Heart left ventricle (tissue), 16 donors: Measurements from ENCODE around the gene TMTC2. TPM values are rescaled to one million over a fixed set of nuclear protein-coding genes. Genes with fewer than 3 reads are reported as not detected.

Experiments
- ATAC-seq, 4 donors: fragments of 200-7000 bp; cut with Tn5 transposase; one replicate each; pipeline ENCODE4 v1.9.1; 2020 to 2022; ENCODE audit warnings: moderate library complexity in 4 of 4, mild to moderate bottlenecking in 3 of 4, moderate number of reproducible peaks in 1 of 4
- DNase-seq, 5 donors: peaks; one replicate each; pipeline ENCODE4 v3.0.0-alpha.2; 2020
- H3K27ac ChIP-seq, 12 donors: fragments of 200-600 bp; sonication (generic) in 4 of 12; one replicate each; pipeline versions ENCODE4 v1.5.0 to v1.8.0; 2016 to 2022; ENCODE audit warnings: mild to moderate bottlenecking in 2 of 12
- H3K27me3 ChIP-seq, 9 donors: fragments of 200-600 bp; sonication (generic) in 2 of 9; one replicate each; pipeline versions ENCODE4 v1.5.1 to v1.8.0; 2016 to 2022; ENCODE audit warnings: mild to moderate bottlenecking in 3 of 9
- H3K36me3 ChIP-seq, 9 donors: fragments of 200-600 bp; sonication (generic) in 2 of 9; one replicate each; pipeline versions ENCODE4 v1.5.0 to v1.8.0; 2018 to 2022; ENCODE audit warnings: mild to moderate bottlenecking in 2 of 9
- H3K4me1 ChIP-seq, 12 donors: fragments of 200-600 bp; sonication (generic) in 4 of 12; one replicate each; pipeline versions ENCODE4 v1.5.0 to v1.8.0; 2016 to 2022; ENCODE audit warnings: mild to moderate bottlenecking in 3 of 12
- H3K4me3 ChIP-seq, 12 donors: fragments of 200-600 bp; sonication (generic) in 4 of 12; one replicate each; pipeline versions ENCODE4 v1.5.0 to v1.8.0; 2017 to 2022; ENCODE audit warnings: mild to moderate bottlenecking in 9 of 12, moderate library complexity in 4 of 12
- H3K9me3 ChIP-seq, 12 donors: fragments of 200-600 bp; sonication (generic) in 4 of 12; one replicate each; pipeline versions ENCODE4 v1.5.0 to v1.8.0; 2016 to 2022; ENCODE audit warnings: mild to moderate bottlenecking in 1 of 12
- POLR2A ChIP-seq, 2 donors: fragments of 450-650 bp; IDR thresholded peaks; one replicate each; pipeline ENCODE4 v1.6.1; 2017; ENCODE audit warnings: antibody characterized with exemption in 2 of 2, mild to moderate bottlenecking in 2 of 2, moderate library complexity in 2 of 2
- WGBS, 4 donors: extraction: QIAGEN DNeasy Blood & Tissue Kit in 2 of 4; methylation state at CpG; one replicate each; pipeline versions ENCODE4 v1.1.5 to v1.1.7; 2013 to 2018; 5-methylcytosine and 5-hydroxymethylcytosine counted together
- intact Hi-C, 10 donors: fragments of 100-400 bp; cut with DNase I; formaldehyde crosslinking; loops; one replicate each; pipeline versions ENCODE4 v1.11.1 to v1.14.2; 2022
- polyA plus RNA-seq, 2 donors: library from polyadenylated mRNA; stranded (reverse); fragments of 200-250 nt; gene quantifications; one replicate each; pipeline ENCODE4 v1.2.3, GENCODE V29; 2013
- total RNA-seq, 9 donors: library from RNA; depleted of rRNA in 2 of 9; stranded (reverse); fragments of >200 nt in 2 of 9; fragmentation: NEBNext Ultra II Directional in 3 of 9; extraction: Animal tissue kit (Norgen Biotek cat#: 25700) in 3 of 9; gene quantifications; one replicate each; pipeline versions ENCODE4 v1.1.0 to v1.2.4, GENCODE V29; 2016 to 2023
- TF ChIP-seq, protein P1 (sequence below), 12 donors: fragments of 200-600 bp; sonication (generic) in 4 of 12; IDR thresholded peaks; one replicate each; pipeline versions ENCODE4 v1.5.0 to v1.8.0; 2018 to 2022; ENCODE audit warnings: antibody characterized with exemption in 12 of 12, mild to moderate bottlenecking in 5 of 12
- donor health status: ischemic (EF 13 %, LVEDD 7.1; RV severe dilation, severe dysfunction).
- donor health status: healthy with polysubstance abuse.
- donor health status: DM: no; HTN: yes; CAD: no.
- donor health status: DM: no; HTN: no; CAD: no.
- donor health status: ischemic (EF 25% LVEDD 6.9; RV normal size, moderate dysfunction).
- donor health status: ischemic (EF 25% LVEDD 5.7; RV mildly dilated, moderate dysfunction).
- donor health status: healthy.
- donor health status: DM: yes; HTN: yes; CAD: no.
- donor health status: ischemic (EF 35%, LVEDD 5.7; RV mildly dilated, moderate dysfunction).
- donor health status: nonischemic (EF 11% LVEDD 7.7; RV severe dilation, severe dysfunction).
- donor health status: DM: yes; HTN: yes; CAD: no.
- donor health status: PGD.
- donor health status: ischemic (EF 29% LVEDD 5.4; RV normal size, mild dysfunction).
- donor health status: nonischemic (EF 23%, LVEDD 6.1; RV moderate dilation, normal function).

TMTC2 gene
- total and polyA plus RNA-seq, 11 donors = 1.1 to 5.7 (median 3.3) TPM

DNA sequence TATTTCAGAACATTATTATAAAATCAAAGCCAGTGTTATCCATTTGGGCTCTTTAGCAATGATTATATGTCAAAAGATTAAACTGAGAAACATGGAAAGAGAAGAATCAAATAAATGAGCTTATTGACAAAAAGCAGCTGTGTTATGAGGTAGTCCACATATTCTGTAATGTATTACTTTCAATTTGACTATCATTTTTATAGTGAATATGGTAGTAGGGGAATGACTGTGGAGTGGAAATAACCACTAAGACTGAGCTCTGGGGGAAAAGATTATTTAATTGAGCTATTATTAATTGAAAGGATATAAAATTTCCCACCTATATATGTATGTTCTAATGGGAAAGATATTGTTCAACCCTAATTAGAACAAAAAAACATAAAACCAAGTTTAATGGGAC lies 381.3 kb downstream of the TMTC2 start:
- Histone ChIP-seq H3K4me1 (no peaks in the 10 kb centered on the region), H3K9me3 (peaks cover 0 to 28% (median 2%) of the 10 kb centered on the region in 12 donors), H3K36me3 (no peaks in the 10 kb centered on the region), H3K27me3 (no peaks in the 10 kb centered on the region), H3K27ac (no peak overlapping the region), H3K4me3 (no peak overlapping the region)
- DNase-seq (no peak), ATAC-seq (no peak)
- intact Hi-C loops = no loop called here
- TF ChIP-seq POLR2A (IDR thresholded peaks at IDR 0.05) = no peak
- TF ChIP-seq, protein P1, sequence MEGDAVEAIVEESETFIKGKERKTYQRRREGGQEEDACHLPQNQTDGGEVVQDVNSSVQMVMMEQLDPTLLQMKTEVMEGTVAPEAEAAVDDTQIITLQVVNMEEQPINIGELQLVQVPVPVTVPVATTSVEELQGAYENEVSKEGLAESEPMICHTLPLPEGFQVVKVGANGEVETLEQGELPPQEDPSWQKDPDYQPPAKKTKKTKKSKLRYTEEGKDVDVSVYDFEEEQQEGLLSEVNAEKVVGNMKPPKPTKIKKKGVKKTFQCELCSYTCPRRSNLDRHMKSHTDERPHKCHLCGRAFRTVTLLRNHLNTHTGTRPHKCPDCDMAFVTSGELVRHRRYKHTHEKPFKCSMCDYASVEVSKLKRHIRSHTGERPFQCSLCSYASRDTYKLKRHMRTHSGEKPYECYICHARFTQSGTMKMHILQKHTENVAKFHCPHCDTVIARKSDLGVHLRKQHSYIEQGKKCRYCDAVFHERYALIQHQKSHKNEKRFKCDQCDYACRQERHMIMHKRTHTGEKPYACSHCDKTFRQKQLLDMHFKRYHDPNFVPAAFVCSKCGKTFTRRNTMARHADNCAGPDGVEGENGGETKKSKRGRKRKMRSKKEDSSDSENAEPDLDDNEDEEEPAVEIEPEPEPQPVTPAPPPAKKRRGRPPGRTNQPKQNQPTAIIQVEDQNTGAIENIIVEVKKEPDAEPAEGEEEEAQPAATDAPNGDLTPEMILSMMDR (IDR thresholded peaks at IDR 0.05) = no peak

DNA sequence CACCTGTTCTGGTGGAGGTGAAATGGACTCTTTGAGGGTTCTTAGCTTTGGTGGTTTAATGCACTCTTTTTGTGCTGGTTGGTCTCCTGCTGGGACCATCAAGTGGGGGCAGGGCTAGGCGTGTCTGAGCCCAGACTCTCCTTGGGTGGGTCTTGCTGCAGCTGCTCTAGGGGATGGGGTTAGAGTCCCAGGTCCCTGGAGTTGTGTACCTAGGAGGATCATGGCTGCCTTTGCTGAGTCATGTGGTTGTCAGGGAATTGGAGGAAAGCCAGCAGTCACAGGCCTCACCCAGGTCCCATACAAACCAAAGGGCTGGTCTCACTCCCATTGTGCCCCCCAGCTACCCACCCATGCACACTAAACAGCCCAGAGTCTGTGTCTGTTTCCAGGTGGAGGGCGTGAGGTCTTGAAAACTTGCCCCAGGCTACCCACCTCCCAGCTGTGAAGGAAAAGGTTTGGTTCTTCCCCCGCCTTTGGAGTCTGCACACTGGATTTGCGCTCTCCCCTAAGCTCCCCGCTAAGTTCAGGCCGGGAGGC lies 387.7 kb downstream of the TMTC2 start:
- ATAC-seq (no peak), DNase-seq (no peak)
- no peak overlapping the region for H3K27ac ChIP-seq
- H3K27me3 ChIP-seq = no peaks in the 10 kb centered on the region
- intact Hi-C loops = no loop called here
- peaks cover 0 to 33% (median 5%) of the 10 kb centered on the region in 12 donors for H3K9me3 ChIP-seq
- no peak overlapping the region for H3K4me3 ChIP-seq
- 98 to 100% (median 98%) methylated on average over 5 to 6 of the region's 6 CpGs for WGBS, 4 donors
- no peaks in the 10 kb centered on the region for H3K36me3 ChIP-seq
- no peaks in the 10 kb centered on the region for H3K4me1 ChIP-seq
- TF ChIP-seq, protein P1 (IDR thresholded peaks at IDR 0.05) = no peak
- TF ChIP-seq POLR2A (IDR thresholded peaks at IDR 0.05) = no peak

DNA sequence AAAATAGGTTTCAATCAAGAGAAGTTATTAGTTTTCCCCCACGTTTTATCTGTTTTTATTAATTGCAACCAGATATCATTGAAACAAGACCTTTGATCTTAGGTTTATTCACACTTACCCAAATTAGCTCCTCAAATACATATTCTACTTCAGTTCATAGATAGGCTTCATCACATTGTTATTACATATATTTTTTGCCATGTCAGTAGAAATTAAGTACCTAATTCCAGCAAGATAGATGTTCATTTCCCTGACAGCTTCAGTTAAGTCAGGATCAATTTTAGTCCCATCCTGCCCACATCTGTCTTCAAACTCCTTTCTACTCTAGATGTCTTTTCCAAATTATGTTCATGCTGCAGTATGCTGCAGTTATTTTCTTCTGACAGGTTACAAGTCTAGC lies 388.8 kb downstream of the TMTC2 start:
- Histone ChIP-seq H3K9me3 (peaks cover 0 to 33% (median 2%) of the 10 kb centered on the region in 12 donors), H3K27ac (no peak overlapping the region), H3K4me1 (no peaks in the 10 kb centered on the region), H3K27me3 (no peaks in the 10 kb centered on the region), H3K4me3 (no peak overlapping the region), H3K36me3 (no peaks in the 10 kb centered on the region)
- intact Hi-C loops = no loop called here
- ATAC-seq (no peak), DNase-seq (no peak)
- 93 to 98% (median 93%) methylated on average over 1 of the region's 1 CpG for WGBS, 4 donors
- TF ChIP-seq, protein P1 (IDR thresholded peaks at IDR 0.05) = no peak
- TF ChIP-seq POLR2A (IDR thresholded peaks at IDR 0.05) = no peak

DNA sequence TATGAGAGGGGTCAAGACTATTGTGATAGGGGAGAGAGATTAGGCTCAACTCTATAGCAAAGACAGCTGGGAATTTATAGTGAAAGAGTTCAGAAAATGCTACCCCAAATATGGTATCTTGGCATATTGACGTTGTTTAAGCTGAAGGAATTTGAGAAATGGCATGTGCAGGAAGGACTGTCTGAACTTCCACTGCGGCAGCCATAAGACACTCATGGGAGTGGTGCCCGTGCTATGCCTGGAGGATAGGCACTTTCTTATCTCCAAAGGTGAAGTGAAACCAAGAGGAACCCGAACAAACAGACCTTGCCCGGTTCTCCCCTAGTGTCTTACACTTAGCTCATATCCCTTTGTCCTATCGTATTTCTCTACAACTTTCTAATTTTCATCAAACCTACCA lies 390.3 kb downstream of the TMTC2 start:
- Histone ChIP-seq H3K4me1 (no peaks in the 10 kb centered on the region), H3K27me3 (no peaks in the 10 kb centered on the region), H3K36me3 (no peaks in the 10 kb centered on the region), H3K9me3 (peaks cover 0 to 20% (median 2%) of the 10 kb centered on the region in 12 donors), H3K27ac (no peak overlapping the region), H3K4me3 (no peak overlapping the region)
- intact Hi-C loops = no loop called here
- ATAC-seq (no peak), DNase-seq (no peak)
- WGBS, 4 donors = 88 to 93% (median 91%) methylated on average over 6 of the region's 6 CpGs
- no peak for TF ChIP-seq POLR2A (IDR thresholded peaks at IDR 0.05)

DNA sequence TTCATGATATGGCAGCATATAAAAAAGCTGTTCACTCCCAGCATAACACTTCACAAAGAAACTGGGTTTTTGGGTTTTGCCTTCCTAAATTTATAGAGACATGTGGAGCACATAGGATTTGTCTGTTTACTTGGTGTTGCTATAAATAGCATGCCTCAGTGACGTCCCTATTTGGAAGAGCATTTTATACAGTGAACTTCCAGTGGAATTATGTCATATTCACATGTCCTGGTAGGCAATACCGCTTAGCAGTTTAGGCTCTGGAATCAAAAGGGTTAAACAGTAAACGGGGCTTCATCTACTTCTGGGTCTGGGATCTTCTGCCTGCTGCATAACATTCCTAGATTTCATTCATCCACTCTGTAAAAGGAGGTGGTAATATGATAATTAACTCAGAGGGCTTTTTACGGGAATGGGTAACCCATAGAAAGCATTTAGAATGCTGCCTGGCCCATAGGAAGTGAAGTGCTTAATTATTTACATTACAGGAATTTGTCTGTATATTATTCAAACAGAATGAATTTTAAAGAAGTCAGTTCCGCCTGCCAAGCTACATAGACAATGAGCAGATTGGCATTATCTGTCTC lies 396.1 kb downstream of the TMTC2 start:
- Histone ChIP-seq H3K4me1 (peaks cover 0 to 4% (median 0%) of the 10 kb centered on the region in 12 donors), H3K27me3 (no peaks in the 10 kb centered on the region), H3K4me3 (no peak overlapping the region), H3K36me3 (no peaks in the 10 kb centered on the region), H3K27ac (no peak overlapping the region), H3K9me3 (no peaks in the 10 kb centered on the region)
- DNase-seq (no peak), ATAC-seq (no peak)
- WGBS, 4 donors = 56 to 58% (median 58%) methylated on average over 5 of the region's 5 CpGs
- no peak for TF ChIP-seq POLR2A (IDR thresholded peaks at IDR 0.05)
- TF ChIP-seq, protein P1 (IDR thresholded peaks at IDR 0.05) = no peak
- intact Hi-C loops = no loop called here
